ENCODE data around the gene TECPR1.

Gene TECPR1, protein sequence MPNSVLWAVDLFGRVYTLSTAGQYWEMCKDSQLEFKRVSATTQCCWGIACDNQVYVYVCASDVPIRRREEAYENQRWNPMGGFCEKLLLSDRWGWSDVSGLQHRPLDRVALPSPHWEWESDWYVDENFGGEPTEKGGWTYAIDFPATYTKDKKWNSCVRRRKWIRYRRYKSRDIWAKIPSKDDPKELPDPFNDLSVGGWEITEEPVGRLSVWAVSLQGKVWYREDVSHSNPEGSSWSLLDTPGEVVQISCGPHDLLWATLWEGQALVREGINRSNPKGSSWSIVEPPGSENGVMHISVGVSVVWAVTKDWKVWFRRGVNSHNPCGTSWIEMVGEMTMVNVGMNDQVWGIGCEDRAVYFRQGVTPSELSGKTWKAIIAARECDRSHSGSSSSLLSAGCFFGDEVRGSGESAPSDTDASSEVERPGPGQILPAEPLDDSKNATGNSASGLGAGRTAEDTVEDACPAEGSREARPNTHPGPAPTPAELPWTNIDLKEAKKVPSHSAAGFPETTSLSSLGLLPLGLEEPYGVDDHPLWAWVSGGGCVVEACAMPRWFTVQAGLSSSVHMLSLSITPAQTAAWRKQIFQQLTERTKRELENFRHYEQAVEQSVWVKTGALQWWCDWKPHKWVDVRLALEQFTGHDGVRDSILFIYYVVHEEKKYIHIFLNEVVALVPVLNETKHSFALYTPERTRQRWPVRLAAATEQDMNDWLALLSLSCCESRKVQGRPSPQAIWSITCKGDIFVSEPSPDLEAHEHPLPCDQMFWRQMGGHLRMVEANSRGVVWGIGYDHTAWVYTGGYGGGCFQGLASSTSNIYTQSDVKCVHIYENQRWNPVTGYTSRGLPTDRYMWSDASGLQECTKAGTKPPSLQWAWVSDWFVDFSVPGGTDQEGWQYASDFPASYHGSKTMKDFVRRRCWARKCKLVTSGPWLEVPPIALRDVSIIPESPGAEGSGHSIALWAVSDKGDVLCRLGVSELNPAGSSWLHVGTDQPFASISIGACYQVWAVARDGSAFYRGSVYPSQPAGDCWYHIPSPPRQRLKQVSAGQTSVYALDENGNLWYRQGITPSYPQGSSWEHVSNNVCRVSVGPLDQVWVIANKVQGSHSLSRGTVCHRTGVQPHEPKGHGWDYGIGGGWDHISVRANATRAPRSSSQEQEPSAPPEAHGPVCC

DNA sequence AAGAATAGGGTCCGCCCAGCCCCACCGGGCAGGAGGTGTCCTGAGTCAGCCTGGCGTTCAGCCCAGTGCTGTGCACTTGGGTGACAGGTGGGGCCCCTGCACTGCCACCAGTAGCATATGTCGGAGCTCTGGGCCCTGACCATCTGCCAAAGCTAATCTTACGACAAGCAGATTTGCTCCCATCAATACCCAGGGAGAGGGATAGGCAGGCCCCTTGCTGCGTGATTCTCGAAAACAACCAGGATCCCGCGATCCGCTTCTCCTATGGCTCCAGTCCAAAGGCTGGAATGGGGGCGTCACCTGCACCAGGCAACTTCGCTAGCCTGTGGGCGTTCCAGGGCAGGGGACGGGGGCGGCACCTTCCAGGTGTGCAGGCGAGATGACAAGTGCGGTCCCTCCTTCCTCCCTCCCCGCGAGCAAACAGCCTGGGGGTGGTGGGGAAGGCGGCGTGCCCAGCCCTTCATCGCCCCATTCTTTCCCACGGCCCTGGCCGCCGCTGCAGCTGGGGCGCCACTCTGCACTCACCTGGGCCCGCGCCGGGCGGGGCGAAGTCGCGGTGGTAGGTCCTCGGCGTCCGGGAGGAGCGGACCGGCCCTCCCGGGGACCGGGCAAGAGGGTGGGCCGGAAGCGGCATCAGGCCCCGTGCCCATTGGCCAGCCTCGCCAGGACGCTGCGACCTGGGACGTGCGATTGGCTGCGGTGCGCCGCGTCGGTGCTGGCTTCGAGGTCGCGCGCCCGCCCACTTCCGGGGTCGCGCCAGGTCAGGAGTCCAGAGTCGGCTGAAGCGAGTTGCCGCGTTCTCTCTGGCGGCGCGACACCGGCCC, at the start of gene TECPR1:
TECPR1 (minus strand) TSS at position 632 of the 824 bp plus-strand sequence. CDS start 6,086 bp downstream, outside the sequence.
- peak; percentile 95 to 100 (median 96) for DNase-seq
- intact Hi-C loops (cut with DNase I): loop anchor here (2.0 kb wide), 1 partner anchor 29 kb away; the partner anchor contains the start of gene BRI3

DNA sequence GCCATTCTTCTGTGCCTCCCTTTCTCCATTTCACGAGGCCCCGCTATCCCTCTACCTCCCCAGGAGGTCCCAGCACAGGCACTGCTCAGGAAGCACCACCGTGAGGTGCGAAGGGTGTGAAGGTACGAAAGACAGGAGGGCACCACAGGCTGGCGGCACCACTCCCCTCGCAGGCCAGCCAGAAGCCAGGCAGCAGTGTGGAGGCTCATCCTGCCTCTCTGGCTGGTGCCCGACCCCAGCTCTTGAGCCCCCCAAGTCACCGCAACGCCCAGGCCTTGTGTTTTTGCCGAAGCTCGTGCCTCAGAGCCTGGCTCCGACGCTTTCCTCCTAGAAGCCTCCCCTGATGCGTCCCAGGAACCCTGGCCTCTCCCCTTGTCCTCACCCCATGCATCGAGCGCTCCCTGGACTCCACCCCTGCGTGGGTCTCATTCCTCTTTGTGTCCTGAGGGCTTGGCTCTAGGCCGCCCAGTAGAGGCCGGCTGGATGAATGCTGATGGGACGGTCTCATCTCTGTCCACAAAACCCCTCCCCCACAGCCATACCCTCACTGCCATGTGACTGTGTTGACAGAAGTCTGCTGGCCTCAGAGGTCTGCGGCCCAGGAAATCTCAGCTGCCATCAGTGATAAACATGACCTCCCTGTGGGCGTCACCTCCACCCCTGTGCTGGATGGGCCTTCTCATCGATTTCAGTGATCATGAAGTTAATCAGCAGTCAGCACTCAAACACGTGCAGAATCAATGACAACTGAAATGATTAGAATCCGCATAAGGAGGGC, 48.8 kb upstream of the TECPR1 start:
- DNase-seq: no peak

DNA sequence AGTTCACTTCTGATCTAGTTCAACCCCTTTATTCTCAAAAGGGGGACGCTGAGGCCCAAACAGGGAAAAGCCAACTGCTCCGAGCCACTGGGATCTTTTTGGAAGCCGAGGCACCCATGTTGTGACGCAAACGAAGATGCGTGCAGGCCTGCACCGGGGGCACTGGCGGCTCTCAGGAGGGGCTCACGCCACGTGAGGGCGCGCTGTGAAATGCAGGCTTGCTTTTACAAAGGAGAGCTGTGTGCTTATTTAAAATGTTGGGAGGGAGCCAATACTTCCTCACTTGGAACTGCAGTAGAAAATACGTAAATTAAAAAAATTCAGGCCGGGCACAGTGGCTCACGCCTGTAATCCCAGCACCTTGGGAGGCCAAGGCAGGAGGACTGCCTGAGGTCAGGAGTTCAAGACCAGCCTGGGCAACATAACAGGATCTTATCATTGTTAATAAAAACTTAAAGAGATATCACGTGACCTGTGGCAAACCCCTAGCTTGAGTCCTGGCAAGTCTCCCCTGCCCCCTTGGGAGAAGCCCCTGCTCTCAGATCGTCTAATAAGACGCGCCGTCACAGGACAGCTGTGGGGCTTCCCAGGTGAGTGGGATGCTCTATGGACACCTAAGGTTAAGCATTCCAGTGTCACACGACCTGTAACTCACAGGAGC, 45.7 kb upstream of the TECPR1 start:
- intact Hi-C loops (cut with DNase I): loop anchor here (5.0 kb wide), 1 partner anchor 105 kb away; the partner anchor contains the start of gene BAIAP2L1
- no peak for DNase-seq

More for the DNA sequence above, 48.8 kb upstream of the TECPR1 start:
- intact Hi-C loops (cut with DNase I): no loop called here

DNA sequence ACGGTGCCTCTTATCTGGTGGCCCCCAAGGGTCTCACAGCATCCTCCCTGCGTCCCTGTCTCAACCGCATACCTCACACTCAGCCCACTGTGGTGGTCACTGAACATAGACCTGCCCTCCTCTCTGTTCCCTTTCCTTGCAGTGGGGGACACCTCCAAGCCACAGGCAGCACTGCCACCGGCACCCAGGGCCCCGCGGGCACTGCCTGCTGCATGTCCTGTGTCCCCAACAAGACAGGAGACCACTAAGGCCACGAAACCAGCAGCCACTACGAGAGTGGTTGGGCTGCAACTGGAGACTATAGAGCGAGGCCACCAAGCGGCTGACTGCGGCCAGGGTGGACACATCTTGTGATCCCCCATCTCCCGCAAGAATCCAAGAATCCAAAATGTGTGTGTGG, 44.8 kb upstream of the TECPR1 start:
- no peak for DNase-seq
- intact Hi-C loops (cut with DNase I): loop anchor here (5.0 kb wide), 1 partner anchor 105 kb away; the partner anchor contains the start of gene BAIAP2L1

DNA sequence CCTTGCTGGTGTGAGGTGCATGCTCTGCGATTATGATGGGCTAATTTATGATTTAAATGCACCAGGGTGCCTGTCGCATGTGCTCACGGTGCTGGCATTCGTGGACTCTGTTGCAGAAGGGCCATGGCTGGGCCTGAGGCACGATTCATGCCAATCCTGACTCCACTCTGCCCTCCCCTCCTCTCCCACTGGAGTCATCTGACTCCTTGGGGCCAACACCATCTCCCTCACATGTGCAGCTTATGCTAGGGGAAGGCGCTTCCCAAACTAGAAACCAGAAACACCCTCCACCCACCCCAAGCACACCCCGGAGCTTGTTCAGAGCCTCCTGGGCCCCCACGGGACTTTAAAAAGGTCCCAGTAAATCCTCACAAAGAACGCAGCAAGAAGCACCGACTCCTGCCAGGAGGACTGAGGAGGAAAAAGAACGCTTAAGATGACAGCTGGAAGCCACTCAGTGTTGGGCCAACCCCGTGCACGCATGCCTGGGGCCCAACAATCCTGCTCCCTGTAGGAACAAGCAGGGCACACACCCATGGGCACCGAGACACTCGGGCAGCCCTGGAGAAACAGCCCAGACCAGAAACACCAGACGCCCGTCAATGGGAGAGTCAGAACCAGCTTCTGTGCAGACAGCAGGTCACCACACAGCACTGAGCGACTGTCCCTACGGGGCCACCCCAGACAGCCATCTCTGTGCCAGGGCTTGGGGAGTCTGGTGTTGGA, 43.6 kb upstream of the TECPR1 start:
- intact Hi-C loops (cut with DNase I): loop anchor here (5.0 kb wide), 1 partner anchor 107 kb away; the partner anchor contains the start of gene BAIAP2L1
- no peak for DNase-seq

DNA sequence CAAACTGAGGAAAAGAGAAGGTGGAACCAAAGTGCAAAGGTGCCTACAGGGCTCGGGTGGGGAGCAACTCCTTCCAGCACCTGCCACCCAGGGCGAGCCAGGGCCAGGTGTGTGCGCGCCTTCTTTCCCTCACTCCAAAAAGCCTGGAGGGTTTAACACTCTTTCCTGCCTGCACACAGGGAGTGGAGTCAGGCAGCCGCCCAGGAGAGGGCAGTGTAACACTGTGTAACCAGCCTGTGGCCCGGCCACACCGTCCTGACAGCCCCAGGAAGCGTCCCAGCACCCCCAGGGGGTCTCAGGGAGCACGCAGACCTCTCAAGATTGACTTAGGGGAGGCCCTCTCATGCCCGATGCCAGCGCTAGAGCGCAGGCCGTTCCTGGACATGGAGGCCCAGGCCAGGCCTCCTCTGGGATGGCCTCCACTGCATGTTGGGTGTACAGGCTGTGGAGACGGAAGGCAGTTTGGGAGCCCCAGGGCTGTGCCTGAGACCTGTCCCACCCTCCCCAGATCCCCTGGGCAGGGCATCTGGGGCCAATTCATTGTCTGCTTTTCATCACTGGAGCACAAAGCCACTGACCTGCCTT, 42.9 kb upstream of the TECPR1 start:
- intact Hi-C loops (cut with DNase I): loop anchor here (5.0 kb wide), 1 partner anchor 107 kb away; the partner anchor contains the start of gene BAIAP2L1
- DNase-seq: peak in 8 of 10 donors; percentile 43 to 93 (median 58)

DNA sequence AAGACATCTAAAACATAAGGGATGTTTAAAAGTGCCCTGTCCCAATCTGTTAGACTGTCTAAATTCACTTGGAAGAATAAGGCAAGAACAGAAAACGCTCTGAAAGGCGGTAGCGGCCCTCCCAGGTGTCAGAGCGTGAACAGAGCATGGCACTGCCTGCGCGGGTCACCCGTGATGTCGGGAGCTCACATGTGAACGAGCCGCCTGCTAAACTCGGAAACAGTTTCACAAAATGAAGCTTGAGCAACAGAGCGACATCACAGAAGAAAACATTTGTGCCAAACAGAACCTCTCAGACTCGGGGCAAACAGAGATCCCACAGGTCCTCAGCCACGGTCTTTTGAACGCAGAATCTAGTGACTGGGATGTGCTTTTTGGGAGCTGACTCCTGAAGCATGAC, 42.3 kb upstream of the TECPR1 start:
- intact Hi-C loops (cut with DNase I): no loop called here
- DNase-seq: no peak

DNA sequence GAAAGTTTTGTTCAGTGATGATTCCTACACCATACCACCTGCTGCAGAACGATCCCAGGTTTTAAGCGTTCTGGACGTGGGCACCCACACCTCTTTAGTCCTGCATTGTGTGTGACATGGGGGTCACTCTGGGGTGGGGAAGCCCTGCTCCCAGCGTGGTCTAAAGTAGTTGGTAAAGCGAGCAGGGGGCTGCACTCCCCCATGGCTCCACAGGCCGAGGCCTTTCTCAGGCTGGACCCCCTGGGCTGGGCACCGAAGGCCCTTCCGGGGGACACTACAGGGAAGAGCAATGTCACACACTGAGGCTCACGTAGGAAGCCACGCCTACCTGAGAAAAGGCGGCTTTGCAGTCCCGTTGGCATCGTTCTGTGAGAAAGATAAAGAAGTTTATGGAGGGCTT, 41.7 kb upstream of the TECPR1 start:
- intact Hi-C loops (cut with DNase I): no loop called here
- no peak for DNase-seq

DNA sequence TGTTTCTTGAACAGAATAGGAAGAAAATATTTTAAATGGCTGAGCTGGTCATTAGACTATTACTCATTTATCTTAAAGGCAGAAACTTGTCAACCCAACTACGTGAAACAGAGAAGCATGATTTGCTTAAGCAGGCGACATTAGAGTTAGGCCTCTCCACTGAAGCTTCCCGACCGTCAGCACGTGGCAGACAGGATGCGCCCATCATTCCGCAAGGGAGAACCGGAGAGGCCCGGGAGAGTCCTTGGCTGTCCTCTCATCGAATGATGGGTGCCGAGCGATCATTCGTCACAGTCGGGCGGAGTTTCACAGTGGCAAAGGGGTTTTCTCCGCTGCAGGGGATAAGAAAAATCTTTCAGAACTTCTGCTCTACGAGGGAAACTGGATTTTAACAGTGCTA, 41.2 kb upstream of the TECPR1 start:
- DNase-seq: no peak
- intact Hi-C loops (cut with DNase I): no loop called here

DNA sequence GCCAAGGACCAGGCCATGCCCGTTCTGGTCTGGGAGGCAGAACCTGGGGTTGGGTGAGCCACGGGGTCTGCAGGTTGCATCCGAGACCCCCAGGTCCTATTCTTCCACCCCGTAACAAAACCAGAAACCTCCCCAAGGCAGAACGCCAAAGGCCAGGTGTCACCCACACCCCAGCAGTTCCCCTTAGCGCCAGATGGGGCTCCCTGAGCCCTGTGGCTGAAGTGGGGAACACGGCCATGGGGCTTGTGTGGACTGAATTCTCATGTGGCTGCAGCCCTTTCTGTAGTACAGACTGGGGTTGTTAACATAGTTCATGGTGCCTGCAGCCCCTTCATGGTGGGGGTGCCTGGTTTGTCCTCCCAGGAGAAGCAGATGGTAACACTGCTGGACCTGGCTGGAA, 39.7 kb upstream of the TECPR1 start:
- intact Hi-C loops (cut with DNase I): no loop called here
- no peak for DNase-seq

DNA sequence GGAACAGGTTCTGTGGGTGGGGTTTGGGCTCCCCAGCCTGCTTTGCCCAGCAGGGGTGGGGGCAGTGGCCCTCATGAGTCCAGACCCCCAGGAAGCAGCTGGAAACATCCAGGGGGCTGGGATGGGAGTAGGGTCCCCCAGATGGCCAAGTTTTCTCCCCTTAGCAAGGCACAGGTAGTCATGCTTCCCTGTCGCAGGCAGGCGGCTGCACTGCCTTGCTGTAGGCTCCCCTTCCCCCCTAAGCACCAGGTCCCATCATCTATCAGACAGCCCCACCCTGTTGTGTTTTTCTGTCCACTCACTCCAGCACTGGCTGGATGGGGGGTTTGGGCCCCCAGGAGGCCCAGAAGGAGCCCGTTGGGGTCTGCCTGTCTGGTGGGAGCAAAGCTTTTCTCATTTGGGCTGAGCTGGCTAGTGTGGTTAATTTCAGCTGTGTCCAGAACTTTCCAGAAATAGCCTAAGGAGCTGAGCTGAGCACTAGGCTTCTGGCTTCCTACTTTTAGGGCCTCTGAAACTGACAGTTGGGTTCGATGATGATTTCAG, 37.4 kb upstream of the TECPR1 start:
- no peak for DNase-seq
- intact Hi-C loops (cut with DNase I): no loop called here

DNA sequence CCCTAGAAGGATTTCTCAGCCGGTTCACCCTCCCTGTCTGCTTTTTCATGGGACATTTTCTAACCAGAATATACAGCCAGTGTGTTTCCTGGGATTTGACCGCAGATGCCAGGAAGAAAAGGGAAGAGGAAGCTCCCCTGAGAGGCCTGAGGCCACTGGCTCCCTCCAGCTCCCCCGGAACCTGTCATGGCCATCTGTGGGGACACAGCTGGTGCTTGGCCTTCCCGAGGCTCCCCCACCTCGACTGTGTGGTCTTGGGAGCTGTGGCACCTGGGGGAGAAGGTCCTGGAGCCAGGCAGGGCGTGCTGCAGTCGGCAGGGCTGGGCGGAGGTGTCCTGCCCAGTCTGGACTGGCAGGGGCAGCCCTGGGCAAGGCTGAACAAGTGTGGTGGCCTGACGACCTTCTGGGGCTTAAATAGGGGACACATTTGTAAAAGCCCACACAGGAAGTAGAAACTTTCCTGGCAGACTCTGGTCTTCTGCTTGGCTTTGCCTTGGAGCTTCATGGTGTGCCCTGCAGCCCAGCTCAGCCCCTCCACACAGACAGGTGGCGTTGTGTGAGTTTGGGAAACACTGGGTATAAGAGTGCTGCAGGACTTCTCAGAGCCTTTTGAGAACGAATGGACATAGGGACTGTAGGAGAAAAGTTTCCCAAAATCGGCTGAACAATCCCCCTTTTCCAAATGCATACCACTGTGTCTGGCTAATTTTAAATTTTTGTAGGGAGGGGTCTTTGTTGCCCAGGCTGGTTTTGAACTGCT, 36.2 kb upstream of the TECPR1 start:
- intact Hi-C loops (cut with DNase I): no loop called here
- DNase-seq: no peak

DNA sequence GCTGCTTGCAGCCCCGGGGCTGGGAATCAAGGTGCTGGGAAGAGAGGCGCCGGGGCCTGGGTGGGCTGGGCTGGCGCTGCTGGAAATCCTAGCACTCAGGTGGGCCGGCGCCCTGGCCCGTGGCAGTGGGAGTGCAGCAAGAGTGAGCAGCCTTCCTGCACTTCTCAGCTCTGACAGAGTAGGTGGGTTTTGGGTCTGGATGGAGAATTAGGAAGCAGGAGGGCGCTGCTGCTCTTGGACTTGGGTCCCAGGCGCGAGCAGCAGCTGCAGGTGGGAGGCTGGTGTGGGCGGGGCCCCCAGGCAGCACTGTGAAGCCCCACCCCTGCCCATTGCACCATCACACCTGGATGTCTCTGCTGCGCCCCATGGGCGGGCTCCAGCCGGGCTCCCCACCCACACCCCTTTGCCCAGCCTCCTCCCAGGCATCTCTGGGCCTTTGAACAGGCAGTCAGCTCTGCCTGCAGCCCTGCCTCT, 35.5 kb upstream of the TECPR1 start:
- intact Hi-C loops (cut with DNase I): no loop called here
- no peak for DNase-seq

DNA sequence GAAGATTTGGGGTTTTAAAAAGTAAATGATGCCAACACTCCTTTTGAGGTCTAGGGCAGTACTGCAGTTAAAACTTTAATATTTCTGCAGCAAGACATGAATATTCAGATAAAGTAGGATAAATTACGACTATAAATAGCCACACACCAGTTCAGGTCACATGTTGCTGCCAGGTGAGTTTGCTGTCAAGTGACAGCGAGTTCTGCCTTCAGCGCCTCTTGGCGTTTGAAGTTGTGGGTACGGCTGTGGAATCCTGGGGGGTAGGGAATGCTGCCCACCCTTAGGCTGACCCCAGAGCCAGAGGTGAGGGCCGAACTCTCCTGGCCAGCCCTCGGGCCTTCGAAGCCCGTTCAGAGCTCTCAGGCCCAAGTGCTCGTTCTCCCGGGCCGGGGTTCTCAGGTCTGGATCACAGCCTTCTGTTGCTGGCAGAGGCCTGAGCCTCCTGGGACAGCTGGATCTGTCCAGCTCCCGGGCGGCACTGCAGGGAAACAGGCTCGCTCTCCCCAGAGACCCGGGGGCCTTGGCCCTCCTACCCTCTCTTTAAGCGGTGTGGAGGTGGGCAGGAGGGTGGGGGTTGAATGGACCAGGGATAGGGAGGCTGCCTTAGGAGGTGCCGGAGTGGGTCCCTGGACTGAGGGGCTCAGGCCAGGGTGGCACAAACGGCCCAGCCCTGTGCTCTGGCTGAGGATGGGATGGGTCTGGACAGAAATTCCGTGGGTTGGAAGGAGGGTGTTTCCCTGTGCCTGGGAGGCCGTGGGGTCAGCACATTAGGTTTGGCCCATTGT, 34.9 kb upstream of the TECPR1 start:
- DNase-seq: no peak
- intact Hi-C loops (cut with DNase I): no loop called here

DNA sequence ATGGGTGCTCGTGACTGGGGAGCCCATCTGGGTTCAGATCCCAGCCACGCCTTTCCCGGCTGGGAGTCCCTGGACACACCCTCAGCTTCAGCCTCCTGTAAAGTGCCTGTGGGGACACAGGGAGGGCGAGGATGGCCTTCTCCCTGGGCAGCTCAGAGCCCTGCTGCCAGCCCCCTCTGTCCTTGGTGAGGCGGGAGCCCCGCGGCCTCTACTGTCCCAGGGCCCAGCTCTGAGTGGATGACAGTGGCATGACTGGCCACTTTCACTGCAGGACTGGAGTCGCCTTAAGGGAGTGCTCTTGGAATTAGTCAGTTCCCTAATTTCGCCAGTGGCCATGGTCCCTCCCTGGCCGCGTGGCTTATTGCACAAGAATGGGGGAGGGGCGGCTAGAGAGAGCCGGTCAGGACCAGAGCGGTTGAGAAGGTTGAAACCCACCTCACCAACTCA, 34.1 kb upstream of the TECPR1 start:
- intact Hi-C loops (cut with DNase I): no loop called here
- DNase-seq: peak in 3 of 10 donors; percentile 32 to 87 (median 39)

Measured in posterior cingulate gyrus (tissue), 11 donors.